GM12872 (cell line): ENCODE measurements around the gene BRPF1.

Experiments used
- CTCF ChIP-seq: IDR thresholded peaks from 3 replicates; pipeline ENCODE4 v1.5.1; 2011; ENCODE audit warnings: low read depth, mild to moderate bottlenecking, low read length, moderate library complexity; ENCODE audit not compliant: insufficient read depth

Gene BRPF1

GRCh38 chr3:9787714-9788113, 56.2 kb downstream of the BRPF1 start:
- no peak for TF ChIP-seq CTCF

GRCh38 chr3:9791127-9791526, 59.6 kb downstream of the BRPF1 start:
- TF ChIP-seq CTCF, result no peak

GRCh38 chr3:9791790-9792404, 60.4 kb downstream of the BRPF1 start:
- no peak for TF ChIP-seq CTCF

- no peak for TF ChIP-seq CTCF
Measured at GRCh38 chr3:9792405-9793160, 61.0 kb downstream of the BRPF1 start, which contains the start of the genes ARPC4 and TADA3. ARPC4 (plus strand) TSS chr3:9793082; CDS start chr3:9793122, 40 bp downstream. TADA3 (minus strand) TSS chr3:9792473; CDS start chr3:9791466, 1,007 bp downstream.

GRCh38 chr3:9793161-9793781, 61.7 kb downstream of the BRPF1 start:
- TF ChIP-seq CTCF, result no peak

GRCh38 chr3:9794400-9794799, 62.9 kb downstream of the BRPF1 start:
- TF ChIP-seq CTCF, result no peak

- no peak for TF ChIP-seq CTCF
Measured at GRCh38 chr3:9795207-9795606, 63.7 kb downstream of the BRPF1 start.
